GM23248 (cell line): ENCODE data around the gene TSPAN7. TPM values are rescaled to one million over a fixed set of nuclear protein-coding genes. Genes with fewer than 3 reads are reported as not detected.

Experiments used
- DNase-seq: peaks from one replicate; pipeline ENCODE4 v3.0.0-alpha.2; 2015
- H2AFZ ChIP-seq: fragments of 200-600 bp; sonication (generic); 2 replicates; pipeline ENCODE4 v1.6.1; 2016; ENCODE audit warnings: antibody characterized with exemption
- H3F3A ChIP-seq: fragments of 200-600 bp; sonication (generic); 2 replicates; pipeline ENCODE4 v1.6.1; 2016; ENCODE audit warnings: mild to moderate bottlenecking, antibody characterized with exemption, mixed run types; ENCODE audit not compliant: insufficient read depth
- H3K27ac ChIP-seq: fragments of 200-600 bp; sonication (generic); 2 replicates; pipeline ENCODE4 v1.5.1; 2016; ENCODE audit warnings: mild to moderate bottlenecking
- H3K27me3 ChIP-seq: fragments of 200-600 bp; sonication (generic); replicated peaks from 2 replicates; pipeline ENCODE4 v1.6.1; 2016; ENCODE audit warnings: mild to moderate bottlenecking; ENCODE audit not compliant: insufficient read depth
- H3K36me3 ChIP-seq: fragments of 200-600 bp; sonication (generic); 2 replicates; pipeline ENCODE4 v1.6.1; 2016; ENCODE audit warnings: low read depth, mild to moderate bottlenecking
- H3K4me1 ChIP-seq: fragments of 200-600 bp; sonication (generic); 2 replicates; pipeline ENCODE4 v1.6.1; 2016; ENCODE audit warnings: mild to moderate bottlenecking; ENCODE audit not compliant: insufficient read depth
- H3K4me2 ChIP-seq: fragments of 200-600 bp; sonication (generic); one replicate; pipeline ENCODE4 v1.6.1; 2016; ENCODE audit warnings: mild to moderate bottlenecking; ENCODE audit not compliant: unreplicated experiment
- H3K4me3 ChIP-seq: fragments of 200-600 bp; sonication (generic); 2 replicates; pipeline ENCODE4 v1.5.1; 2016; ENCODE audit warnings: mild to moderate bottlenecking
- H3K79me2 ChIP-seq: fragments of 200-600 bp; sonication (generic); 2 replicates; pipeline ENCODE4 v1.6.1; 2016; ENCODE audit warnings: mild to moderate bottlenecking; ENCODE audit not compliant: insufficient read depth
- H3K9ac ChIP-seq: fragments of 200-600 bp; sonication (generic); 2 replicates; pipeline ENCODE4 v1.6.1; 2016; ENCODE audit warnings: mild to moderate bottlenecking
- H3K9me2 ChIP-seq: fragments of 200-600 bp; sonication (generic); 2 replicates; pipeline ENCODE4 v1.6.1; 2016; ENCODE audit warnings: mixed run types, mild to moderate bottlenecking, moderate library complexity; ENCODE audit not compliant: insufficient read depth
- H3K9me3 ChIP-seq: fragments of 200-600 bp; sonication (generic); one replicate; pipeline ENCODE4 v1.6.1; 2017; ENCODE audit warnings: low read depth
- H4K20me1 ChIP-seq: fragments of 200-600 bp; sonication (generic); 2 replicates; pipeline ENCODE4 v1.6.0; 2016; ENCODE audit not compliant: insufficient read depth
- EZH2 ChIP-seq: fragments of 200-600 bp; sonication (generic); IDR thresholded peaks from 2 replicates; pipeline ENCODE4 v1.6.1; 2018; ENCODE audit warnings: antibody characterized with exemption, mild to moderate bottlenecking; ENCODE audit not compliant: insufficient read depth, poor library complexity, severe bottlenecking
- EZH2phosphoT487 ChIP-seq: fragments of 200-600 bp; sonication (generic); IDR thresholded peaks from 2 replicates; pipeline ENCODE4 v1.6.1; 2018; ENCODE audit warnings: antibody characterized with exemption, moderate library complexity, mild to moderate bottlenecking, low read depth; ENCODE audit not compliant: insufficient read depth
- WGBS, 2 experiments: methylation state at CpG; one replicate each; pipeline ENCODE4 v1.1.6; 2015 to 2017; ENCODE audit warnings: low lambda C conversion rate in 2 of 2, low coverage in 1 of 2; ENCODE audit errors: missing lambda C conversion rate in 2 of 2; 5-methylcytosine and 5-hydroxymethylcytosine counted together
- in situ Hi-C: fragments of 300-500 bp; cut with MboI; formaldehyde crosslinking; loops from 2 replicates; pipeline ENCODE4 v1.15.0; 2020
- polyA plus RNA-seq: library from polyadenylated mRNA; unstranded; fragments of >200 nt; fragmentation: Nextera tagmentation; extraction: Ambion mirVana; gene quantifications from 2 replicates; pipeline ENCODE4 v1.2.1, GENCODE V29; 2016
- total RNA-seq: library from RNA; depleted of rRNA; stranded (reverse); fragments of >200 nt; shearing (Covaris generic); gene quantifications from 2 replicates; pipeline ENCODE4 v1.2.3, GENCODE V29; 2014

Gene TSPAN7
- total and polyA plus RNA-seq, 2 experiments from 2014 or later: not detected

GRCh38 chrX:38620623-38621022 is 59.3 kb downstream of the TSPAN7 start:
- H3K4me3 ChIP-seq: no peak overlapping the region
- no peaks in the 10 kb centered on the region for H3K9me3 ChIP-seq
- H3K79me2 ChIP-seq: no peaks in the 10 kb centered on the region
- no peaks in the 10 kb centered on the region for H3K4me1 ChIP-seq
- no peaks in the 10 kb centered on the region for H3K36me3 ChIP-seq
- no peak overlapping the region for H3K4me2 ChIP-seq
- no peak for DNase-seq
- H3K27ac ChIP-seq: no peak overlapping the region
- no peaks in the 10 kb centered on the region for H3F3A ChIP-seq
- no peaks in the 10 kb centered on the region for H3K9me2 ChIP-seq
- WGBS, 2 experiments: 21 to 29% methylated on average over 4 of the region's 4 CpGs
- H4K20me1 ChIP-seq: no peaks in the 10 kb centered on the region
- no peak overlapping the region for H2AFZ ChIP-seq
- TF ChIP-seq EZH2: no peak
- no peak for TF ChIP-seq EZH2phosphoT487
- H3K9ac ChIP-seq: no peak overlapping the region
- no peaks in the 10 kb centered on the region for H3K27me3 ChIP-seq
- in situ Hi-C loops: no loop called here

- DNase-seq: no peak
- Histone ChIP-seq H3K27ac (no peak overlapping the region), H3K9ac (no peak overlapping the region), H3K4me2 (no peak overlapping the region), H2AFZ (no peak overlapping the region), H3K9me3 (no peaks in the 10 kb centered on the region), H3K36me3 (no peaks in the 10 kb centered on the region), H3K4me3 (no peak overlapping the region), H3K79me2 (no peaks in the 10 kb centered on the region), H3F3A (no peaks in the 10 kb centered on the region), H3K27me3 (no peaks in the 10 kb centered on the region), H3K9me2 (no peaks in the 10 kb centered on the region), H4K20me1 (no peaks in the 10 kb centered on the region), H3K4me1 (no peaks in the 10 kb centered on the region)
- WGBS, 2 experiments: 39 to 50% methylated on average over 3 to 4 of the region's 4 CpGs
- TF ChIP-seq EZH2 (no peak), EZH2phosphoT487 (no peak)
- in situ Hi-C loops: no loop called here
Observed at GRCh38 chrX:38626296-38626695, 65.0 kb downstream of the TSPAN7 start.

- H3K27ac ChIP-seq: no peak overlapping the region
- no peaks in the 10 kb centered on the region for H3K4me1 ChIP-seq
- TF ChIP-seq EZH2phosphoT487 (no peak), EZH2 (no peak)
- peak; percentile 2 for DNase-seq
- no peaks in the 10 kb centered on the region for H3K79me2 ChIP-seq
- H3F3A ChIP-seq: no peaks in the 10 kb centered on the region
- no peaks in the 10 kb centered on the region for H3K9me3 ChIP-seq
- H3K4me2 ChIP-seq: no peak overlapping the region
- no peaks in the 10 kb centered on the region for H4K20me1 ChIP-seq
- H3K9me2 ChIP-seq: no peaks in the 10 kb centered on the region
- H3K36me3 ChIP-seq: no peaks in the 10 kb centered on the region
- no peak overlapping the region for H2AFZ ChIP-seq
- H3K9ac ChIP-seq: no peak overlapping the region
- in situ Hi-C loops: no loop called here
- H3K27me3 ChIP-seq: no peaks in the 10 kb centered on the region
- H3K4me3 ChIP-seq: no peak overlapping the region
Observed at GRCh38 chrX:38627683-38628082, 66.3 kb downstream of the TSPAN7 start.

GRCh38 chrX:38628587-38628986 is 67.2 kb downstream of the TSPAN7 start:
- TF ChIP-seq EZH2phosphoT487 (no peak), EZH2 (no peak)
- H3K4me1 ChIP-seq: no peaks in the 10 kb centered on the region
- no peaks in the 10 kb centered on the region for H4K20me1 ChIP-seq

GRCh38 chrX:38632516-38632915 is 71.2 kb downstream of the TSPAN7 start:
- Histone ChIP-seq H3K27ac (no peak overlapping the region), H3K4me1 (no peaks in the 10 kb centered on the region), H3K4me3 (no peak overlapping the region), H4K20me1 (no peaks in the 10 kb centered on the region), H3K9ac (no peak overlapping the region), H3K79me2 (no peaks in the 10 kb centered on the region), H3K27me3 (no peaks in the 10 kb centered on the region), H3K9me2 (no peaks in the 10 kb centered on the region), H3F3A (no peaks in the 10 kb centered on the region), H3K4me2 (no peak overlapping the region), H3K9me3 (no peaks in the 10 kb centered on the region), H3K36me3 (no peaks in the 10 kb centered on the region), H2AFZ (no peak overlapping the region)
- no peak for TF ChIP-seq EZH2phosphoT487
- no peak for TF ChIP-seq EZH2
- 41 to 56% methylated on average over 2 of the region's 2 CpGs for WGBS, 2 experiments
- in situ Hi-C loops: no loop called here
- no peak for DNase-seq

More at GRCh38 chrX:38628587-38628986, 67.2 kb downstream of the TSPAN7 start:
- in situ Hi-C loops: no loop called here
- no peaks in the 10 kb centered on the region for H3F3A ChIP-seq
- H3K27me3 ChIP-seq: no peaks in the 10 kb centered on the region
- no peaks in the 10 kb centered on the region for H3K9me2 ChIP-seq
- H3K4me3 ChIP-seq: no peak overlapping the region
- no peak overlapping the region for H2AFZ ChIP-seq
- H3K79me2 ChIP-seq: no peaks in the 10 kb centered on the region
- no peak overlapping the region for H3K27ac ChIP-seq
- H3K9me3 ChIP-seq: no peaks in the 10 kb centered on the region
- no peak overlapping the region for H3K4me2 ChIP-seq
- DNase-seq: no peak
- no peak overlapping the region for H3K9ac ChIP-seq
- H3K36me3 ChIP-seq: no peaks in the 10 kb centered on the region
